ENCODE measurements around the gene SMAD4. TPM values are rescaled to one million over a fixed set of nuclear protein-coding genes. Genes with fewer than 3 reads are reported as not detected.

The SMAD4 gene
- total RNA-seq, 1 experiment from 2014 or later, result 172 TPM

DNA sequence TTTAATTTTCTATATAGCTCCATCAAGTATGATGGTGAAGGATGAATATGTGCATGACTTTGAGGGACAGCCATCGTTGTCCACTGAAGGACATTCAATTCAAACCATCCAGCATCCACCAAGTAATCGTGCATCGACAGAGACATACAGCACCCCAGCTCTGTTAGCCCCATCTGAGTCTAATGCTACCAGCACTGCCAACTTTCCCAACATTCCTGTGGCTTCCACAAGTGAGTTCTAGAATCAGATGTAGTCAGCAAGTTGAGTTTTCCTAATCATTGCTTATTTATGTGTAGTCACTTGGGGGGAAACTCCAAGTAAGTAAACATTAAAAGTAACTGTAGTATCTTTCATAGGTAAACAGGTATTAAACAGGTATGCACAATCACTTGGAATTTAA is 24.8 kb downstream of the SMAD4 start:
- H3K27me3 ChIP-seq (ENCODE audit: insufficient read depth, low read length), result no peaks in the 10 kb centered on the region
- no peaks in the 10 kb centered on the region for H3K9me3 ChIP-seq (ENCODE audit: control insufficient read depth, low read depth, low read length)
- no peak overlapping the region for H3K14ac ChIP-seq (ENCODE audit: insufficient read depth, low read length)
- H2BK12ac ChIP-seq (ENCODE audit: insufficient read length, low read depth, low read length), result no peak overlapping the region
- no peak overlapping the region for H3K56ac ChIP-seq (ENCODE audit: insufficient read length, low read depth, low read length)
- H3T11ph ChIP-seq (ENCODE audit: low read length), result no peak overlapping the region
- no peak overlapping the region for H2AK5ac ChIP-seq (ENCODE audit: insufficient read length, low read length)
- TF ChIP-seq, protein P1, sequence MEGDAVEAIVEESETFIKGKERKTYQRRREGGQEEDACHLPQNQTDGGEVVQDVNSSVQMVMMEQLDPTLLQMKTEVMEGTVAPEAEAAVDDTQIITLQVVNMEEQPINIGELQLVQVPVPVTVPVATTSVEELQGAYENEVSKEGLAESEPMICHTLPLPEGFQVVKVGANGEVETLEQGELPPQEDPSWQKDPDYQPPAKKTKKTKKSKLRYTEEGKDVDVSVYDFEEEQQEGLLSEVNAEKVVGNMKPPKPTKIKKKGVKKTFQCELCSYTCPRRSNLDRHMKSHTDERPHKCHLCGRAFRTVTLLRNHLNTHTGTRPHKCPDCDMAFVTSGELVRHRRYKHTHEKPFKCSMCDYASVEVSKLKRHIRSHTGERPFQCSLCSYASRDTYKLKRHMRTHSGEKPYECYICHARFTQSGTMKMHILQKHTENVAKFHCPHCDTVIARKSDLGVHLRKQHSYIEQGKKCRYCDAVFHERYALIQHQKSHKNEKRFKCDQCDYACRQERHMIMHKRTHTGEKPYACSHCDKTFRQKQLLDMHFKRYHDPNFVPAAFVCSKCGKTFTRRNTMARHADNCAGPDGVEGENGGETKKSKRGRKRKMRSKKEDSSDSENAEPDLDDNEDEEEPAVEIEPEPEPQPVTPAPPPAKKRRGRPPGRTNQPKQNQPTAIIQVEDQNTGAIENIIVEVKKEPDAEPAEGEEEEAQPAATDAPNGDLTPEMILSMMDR (conservative IDR thresholded peaks at IDR 0.05), result no peak
- no peak overlapping the region for H3K27ac ChIP-seq (ENCODE audit: insufficient read length, low read depth, low read length)
- H3K18ac ChIP-seq (ENCODE audit: insufficient read length, low read depth, low read length), result no peak overlapping the region
- peaks cover 22 to 26% of the 10 kb centered on the region in 2 experiments for H3K4me1 Mint-ChIP-seq
- WGBS (ENCODE audit: extremely low coverage, insufficient read length, low lambda C conversion rate), result no CpG with 5 or more reads among the region's 3 CpGs
- H3K23me2 ChIP-seq (ENCODE audit: insufficient read length, low read depth, low read length, poor library complexity, severe bottlenecking), result no peaks in the 10 kb centered on the region
- H2AFZ ChIP-seq (ENCODE audit: low read length), result no peak overlapping the region
- no peak overlapping the region for H4K91ac ChIP-seq (ENCODE audit: insufficient read length, low read depth, low read length)
- H4K5ac ChIP-seq (ENCODE audit: insufficient read length, low read depth, low read length), result no peak overlapping the region
- no peak overlapping the region for H3K23ac ChIP-seq (ENCODE audit: insufficient read length, low read depth, low read length)
- no peaks in the 10 kb centered on the region for H3K9me3 Mint-ChIP-seq
- H3K79me2 ChIP-seq (ENCODE audit: insufficient read depth, low read length), result no peaks in the 10 kb centered on the region
- no peak overlapping the region for H2BK120ac ChIP-seq (ENCODE audit: low read depth, low read length, poor library complexity, severe bottlenecking)
- peak overlapping the region in 1 of 3 experiments; percentile 58; a peak in 1 of 7 replicates for H3K27ac Mint-ChIP-seq
- H3K27me3 Mint-ChIP-seq (ENCODE audit: low read depth), result no peaks in the 10 kb centered on the region
- H4K8ac ChIP-seq (replicated peaks; ENCODE audit: insufficient read length, low read depth, low read length), result no peak overlapping the region
- no peak overlapping the region for H2BK15ac ChIP-seq (ENCODE audit: low read depth, low read length)
- H3K4me1 ChIP-seq (ENCODE audit: insufficient read depth, low read length), result no peaks in the 10 kb centered on the region
- H2BK5ac ChIP-seq (ENCODE audit: insufficient read length, low read length), result no peak overlapping the region
- DNase-seq, result no peak
- no peak overlapping the region for H3K4ac ChIP-seq (ENCODE audit: low read depth, low read length)
- H3K4me3 Mint-ChIP-seq, result no peak overlapping the region
- H2BK20ac ChIP-seq (ENCODE audit: low read depth, low read length, poor library complexity, severe bottlenecking), result no peak overlapping the region
- no peaks in the 10 kb centered on the region for H4K20me1 ChIP-seq (ENCODE audit: control insufficient read depth, insufficient read depth, insufficient read length)
- H3K79me1 ChIP-seq (ENCODE audit: insufficient read depth, low read depth, low read length, poor library complexity, severe bottlenecking), result no peaks in the 10 kb centered on the region
- no peak overlapping the region for H3K4me2 ChIP-seq (ENCODE audit: insufficient read depth, insufficient read length, low read length)
- H3K9ac ChIP-seq (ENCODE audit: extremely low read depth, insufficient read length, low read length), result no peak overlapping the region
- peaks cover 16 to 76% (median 74%) of the 10 kb centered on the region in 3 experiments; a peak in 6 of 7 replicates for H3K36me3 Mint-ChIP-seq (ENCODE audit: insufficient read depth in 1 of 3, low read depth in 3 of 3)

Measured in H9 (cell line).